Measurements from ENCODE around the gene TTLL9. TPM values are rescaled to one million over a fixed set of nuclear protein-coding genes. Genes with fewer than 3 reads are reported as not detected.
A peak's percentile ranks its signal among the peaks of the same experiment; 100 is the strongest.

TTLL9 gene
- total RNA-seq, 8 experiments from 2014 or later: 0.76 to 12.0 (median 2.5) TPM

GRCh38 chr20:31861385-31862156 lies 8.9 kb upstream of the TTLL9 start:
- Histone ChIP-seq H3K4me1 (replicated peaks in 1 of 2) (peaks cover 16 to 24% of the 10 kb centered on the region in 2 donors), H3K4me3 (peak overlapping the region; percentile 42 to 61 (median 45)), H3K27ac (peak overlapping the region; percentile 82 to 87)
- ATAC-seq (replicated peaks in 6 of 8): peak; percentile 67 to 94 (median 84)
- WGBS, 10 experiments: 0 to 60% (median 15%) methylated on average over 1 to 8 of the region's 60 CpGs; no CpG with 5 or more reads in 6 of the 10 experiments
- in situ Hi-C loops (cut with MboI; ENCODE audit: low pct_unique_long_range_greater_than_20kb in 2 of 9, low sequenced_read_pairs in 9 of 9, unreplicated experiment in 9 of 9): loop anchor here in 1 of 9 experiments (25.0 kb wide), 1 partner anchor 101 kb away; the partner anchor contains the start of genes PDRG1 and XKR7

- in situ Hi-C loops (cut with MboI; ENCODE audit: low pct_unique_long_range_greater_than_20kb in 2 of 9, low sequenced_read_pairs in 9 of 9, unreplicated experiment in 9 of 9): loop anchor here in 1 of 9 experiments (25.0 kb wide), 1 partner anchor 100 kb away; the partner anchor contains the start of genes PDRG1 and XKR7
- ATAC-seq (replicated peaks in 6 of 8): no peak
- WGBS, 10 experiments: 51 to 100% (median 78%) methylated on average over 1 to 4 of the region's 5 CpGs; no CpG with 5 or more reads in 4 of the 10 experiments
- H3K4me1 ChIP-seq (replicated peaks in 1 of 2): peaks cover 16 to 24% of the 10 kb centered on the region in 2 donors
- H3K4me3 ChIP-seq: peak overlapping the region in 3 of 5 donors; percentile 42 to 61 (median 45)
- peak overlapping the region; percentile 56 to 82 for H3K27ac ChIP-seq
These were observed 8.3 kb upstream of the TTLL9 start for GRCh38 chr20:31862157-31862470.

GRCh38 chr20:31862506-31862905 lies 7.9 kb upstream of the TTLL9 start:
- WGBS, 10 experiments: 80 to 100% (median 83%) methylated on average over 1 of the region's 8 CpGs; no CpG with 5 or more reads in 7 of the 10 experiments
- ATAC-seq (replicated peaks in 6 of 8): no peak
- in situ Hi-C loops (cut with MboI; ENCODE audit: low pct_unique_long_range_greater_than_20kb in 2 of 9, low sequenced_read_pairs in 9 of 9, unreplicated experiment in 9 of 9): loop anchor here in 1 of 9 experiments (25.0 kb wide), 1 partner anchor 100 kb away; the partner anchor contains the start of genes PDRG1 and XKR7
- Histone ChIP-seq H3K27ac (peak overlapping the region; percentile 56 to 82), H3K4me3 (no peak overlapping the region), H3K4me1 (replicated peaks in 1 of 2) (peaks cover 16 to 24% of the 10 kb centered on the region in 2 donors)

- ATAC-seq (replicated peaks in 6 of 8): no peak
- no peak overlapping the region for H3K4me3 ChIP-seq
- no peak overlapping the region for H3K27ac ChIP-seq
- peaks cover 25 to 34% of the 10 kb centered on the region in 2 donors for H3K4me1 ChIP-seq (replicated peaks in 1 of 2)
- 80 to 100% (median 86%) methylated on average over 1 to 3 of the region's 9 CpGs; no CpG with 5 or more reads in 5 of the 10 experiments for WGBS, 10 experiments
- in situ Hi-C loops (cut with MboI; ENCODE audit: low pct_unique_long_range_greater_than_20kb in 2 of 9, low sequenced_read_pairs in 9 of 9, unreplicated experiment in 9 of 9): loop anchor here in 1 of 9 experiments (25.0 kb wide), 1 partner anchor 99 kb away; the partner anchor contains the start of genes PDRG1 and XKR7
These were observed 6.9 kb upstream of the TTLL9 start for GRCh38 chr20:31863296-31864085.

- 10 to 100% (median 80%) methylated on average over 1 to 6 of the region's 12 CpGs; no CpG with 5 or more reads in 1 of the 10 experiments for WGBS, 10 experiments
- Histone ChIP-seq H3K4me3 (no peak overlapping the region), H3K27ac (no peak overlapping the region), H3K4me1 (replicated peaks in 1 of 2) (peaks cover 34 to 37% of the 10 kb centered on the region in 2 donors)
- no peak for ATAC-seq (replicated peaks in 6 of 8)
- in situ Hi-C loops (cut with MboI; ENCODE audit: low pct_unique_long_range_greater_than_20kb in 2 of 9, low sequenced_read_pairs in 9 of 9, unreplicated experiment in 9 of 9): loop anchor here in 1 of 9 experiments (25.0 kb wide), 1 partner anchor 98 kb away; the partner anchor contains the start of genes PDRG1 and XKR7
These were observed 5.7 kb upstream of the TTLL9 start for GRCh38 chr20:31864521-31865400.

GRCh38 chr20:31866221-31866620 lies 4.2 kb upstream of the TTLL9 start:
- peaks cover 24 to 27% of the 10 kb centered on the region in 2 donors for H3K4me1 ChIP-seq (replicated peaks in 1 of 2)
- WGBS, 10 experiments: 40 to 100% (median 75%) methylated on average over 1 to 3 of the region's 3 CpGs; no CpG with 5 or more reads in 5 of the 10 experiments
- no peak for ATAC-seq (replicated peaks in 6 of 8)
- in situ Hi-C loops (cut with MboI; ENCODE audit: low pct_unique_long_range_greater_than_20kb in 2 of 9, low sequenced_read_pairs in 9 of 9, unreplicated experiment in 9 of 9): loop anchor here in 1 of 9 experiments (25.0 kb wide), 1 partner anchor 96 kb away; the partner anchor contains the start of genes PDRG1 and XKR7
- H3K4me3 ChIP-seq: no peak overlapping the region
- H3K27ac ChIP-seq: no peak overlapping the region

- Histone ChIP-seq H3K4me3 (peak overlapping the region; percentile 71 to 97 (median 79)), H3K4me1 (replicated peaks in 1 of 2) (peaks cover 22 to 32% of the 10 kb centered on the region in 2 donors), H3K27ac (peak overlapping the region; percentile 81 to 95)
- peak in 2 of 8 experiments; percentile 1 to 2 for ATAC-seq (replicated peaks in 6 of 8)
- in situ Hi-C loops (cut with MboI; ENCODE audit: low pct_unique_long_range_greater_than_20kb in 2 of 9, low sequenced_read_pairs in 9 of 9, unreplicated experiment in 9 of 9): loop anchor here in 1 of 9 experiments (25.0 kb wide), 1 partner anchor 93 kb away; the partner anchor contains the start of genes PDRG1 and XKR7
- 87 to 100% (median 95%) methylated on average over 1 to 3 of the region's 12 CpGs; no CpG with 5 or more reads in 6 of the 10 experiments for WGBS, 10 experiments
These were observed 1.4 kb upstream of the TTLL9 start for GRCh38 chr20:31868853-31869672.

- Histone ChIP-seq H3K4me3 (peak overlapping the region; percentile 71 to 97 (median 79)), H3K4me1 (replicated peaks in 1 of 2) (peaks cover 22 to 32% of the 10 kb centered on the region in 2 donors), H3K27ac (peak overlapping the region; percentile 81 to 95)
- no CpG with 5 or more reads among the region's 1 CpG for WGBS, 10 experiments
- in situ Hi-C loops (cut with MboI; ENCODE audit: low pct_unique_long_range_greater_than_20kb in 2 of 9, low sequenced_read_pairs in 9 of 9, unreplicated experiment in 9 of 9): loop anchor here in 1 of 9 experiments (25.0 kb wide), 1 partner anchor 93 kb away; the partner anchor contains the start of genes PDRG1 and XKR7
- peak in 2 of 8 experiments; percentile 12 to 24 for ATAC-seq (replicated peaks in 6 of 8)
These were observed 827 bp upstream of the TTLL9 start for GRCh38 chr20:31869673-31869941.

- peak overlapping the region; percentile 81 to 95 for H3K27ac ChIP-seq
- 0 to 80% (median 30%) methylated on average over 1 to 6 of the region's 24 CpGs; no CpG with 5 or more reads in 5 of the 10 experiments for WGBS, 10 experiments
- peak in 5 of 8 experiments; percentile 3 to 12 (median 9) for ATAC-seq (replicated peaks in 6 of 8)
- H3K4me1 ChIP-seq (replicated peaks in 1 of 2): peaks cover 22 to 32% of the 10 kb centered on the region in 2 donors
- in situ Hi-C loops (cut with MboI; ENCODE audit: low pct_unique_long_range_greater_than_20kb in 2 of 9, low sequenced_read_pairs in 9 of 9, unreplicated experiment in 9 of 9): loop anchor here in 1 of 9 experiments (25.0 kb wide), 1 partner anchor 91 kb away; the partner anchor contains the start of genes PDRG1 and XKR7
- H3K4me3 ChIP-seq: peak overlapping the region; percentile 71 to 97 (median 79)
These were observed 538 bp downstream of the TTLL9 start for GRCh38 chr20:31870726-31871617.

GRCh38 chr20:31871618-31871954 lies 1.2 kb downstream of the TTLL9 start:
- Histone ChIP-seq H3K4me1 (replicated peaks in 1 of 2) (peaks cover 22 to 32% of the 10 kb centered on the region in 2 donors), H3K4me3 (peak overlapping the region; percentile 71 to 97 (median 79)), H3K27ac (no peak overlapping the region)
- ATAC-seq (replicated peaks in 6 of 8): no peak
- in situ Hi-C loops (cut with MboI; ENCODE audit: low pct_unique_long_range_greater_than_20kb in 2 of 9, low sequenced_read_pairs in 9 of 9, unreplicated experiment in 9 of 9): loop anchor here in 1 of 9 experiments (25.0 kb wide), 1 partner anchor 91 kb away; the partner anchor contains the start of genes PDRG1 and XKR7
- WGBS, 10 experiments: 86 to 100% (median 100%) methylated on average over 1 of the region's 1 CpG; no CpG with 5 or more reads in 7 of the 10 experiments

Measured in motor neuron (in vitro differentiated cells).